ENCODE data around the gene HAP1. TPM values are rescaled to one million over a fixed set of nuclear protein-coding genes. Genes with fewer than 3 reads are reported as not detected.

HAP1 gene
- total and polyA plus RNA-seq, 2 donors (not counting 1 experiment from before 2014, with no cell fraction given): 0.02 to 0.17 TPM

DNA sequence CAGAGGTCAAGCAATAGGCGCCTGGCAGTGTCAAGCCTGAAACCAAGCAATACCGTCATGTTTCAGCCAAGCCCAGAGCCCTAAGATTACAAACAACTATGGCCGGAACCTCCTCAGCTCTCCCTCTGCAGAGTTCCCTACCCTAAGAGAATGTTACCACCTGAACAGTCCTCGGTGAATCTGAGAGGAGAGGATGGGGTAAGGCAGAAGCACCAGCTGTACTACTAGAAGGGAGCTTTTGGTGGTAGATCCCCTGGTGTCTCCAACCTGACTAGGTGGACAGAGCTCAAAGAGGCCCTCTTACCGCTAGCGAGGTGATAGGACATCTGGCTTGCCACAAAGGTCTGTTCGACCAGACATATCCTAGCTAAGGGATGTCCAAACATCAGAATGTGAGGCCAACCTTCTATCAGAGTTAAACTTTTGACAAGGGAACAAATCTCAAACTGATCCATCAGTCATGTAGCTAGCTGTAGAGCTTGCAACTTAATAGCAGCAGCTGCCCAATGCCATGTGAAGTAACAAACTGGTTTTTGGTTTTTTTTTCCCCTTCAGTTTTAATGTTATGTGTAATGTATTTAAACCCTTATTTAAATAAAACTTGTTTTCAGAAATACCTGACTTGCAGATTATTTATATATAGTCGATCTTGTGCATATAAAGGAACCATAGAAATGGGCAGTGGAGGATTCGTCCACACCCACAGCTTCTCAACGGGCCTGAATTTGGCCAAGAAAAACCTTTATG is 43.2 kb downstream of the HAP1 start:
- DNase-seq (ENCODE audit: low read depth in 2 of 2): no peak
- H3K9ac ChIP-seq (ENCODE audit: insufficient read depth, low read length): peak overlapping the region; percentile 47
- peaks cover 9% of the 10 kb centered on the region for H4K20me1 ChIP-seq (ENCODE audit: control insufficient read depth, extremely low read depth, insufficient read depth, low read length)

DNA sequence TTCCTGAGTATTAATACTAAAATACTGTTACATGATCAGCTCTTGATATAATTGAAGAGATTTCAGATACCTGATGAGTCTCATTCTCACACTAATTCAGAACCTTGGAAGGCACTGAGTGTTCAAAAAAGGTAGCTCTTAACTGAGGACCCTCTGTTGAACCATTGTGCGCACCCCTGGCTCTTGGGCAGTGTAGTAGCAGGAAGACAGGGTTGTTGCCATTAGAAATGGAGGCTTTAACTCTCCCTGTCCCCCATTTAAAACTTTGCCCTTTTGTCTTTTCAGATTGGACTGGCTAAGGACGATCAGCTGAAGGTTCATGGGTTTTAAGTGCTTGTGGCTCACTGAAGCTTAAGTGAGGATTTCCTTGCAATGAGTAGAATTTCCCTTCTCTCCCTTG is 43.9 kb downstream of the HAP1 start:
- H3K4me3 ChIP-seq (replicated peaks in 1 of 4; ENCODE audit: control extremely low read depth in 1 of 4, insufficient read depth in 1 of 4, low read depth in 3 of 4, low read length in 4 of 4): peak overlapping the region; percentile 65 to 95 (median 85)
- DNase-seq (ENCODE audit: low read depth in 2 of 2): no peak
- TF ChIP-seq EZH2 (IDR thresholded peaks at IDR 0.05; ENCODE audit: low read length, missing control alignments): no peak
- TF ChIP-seq, protein P1, sequence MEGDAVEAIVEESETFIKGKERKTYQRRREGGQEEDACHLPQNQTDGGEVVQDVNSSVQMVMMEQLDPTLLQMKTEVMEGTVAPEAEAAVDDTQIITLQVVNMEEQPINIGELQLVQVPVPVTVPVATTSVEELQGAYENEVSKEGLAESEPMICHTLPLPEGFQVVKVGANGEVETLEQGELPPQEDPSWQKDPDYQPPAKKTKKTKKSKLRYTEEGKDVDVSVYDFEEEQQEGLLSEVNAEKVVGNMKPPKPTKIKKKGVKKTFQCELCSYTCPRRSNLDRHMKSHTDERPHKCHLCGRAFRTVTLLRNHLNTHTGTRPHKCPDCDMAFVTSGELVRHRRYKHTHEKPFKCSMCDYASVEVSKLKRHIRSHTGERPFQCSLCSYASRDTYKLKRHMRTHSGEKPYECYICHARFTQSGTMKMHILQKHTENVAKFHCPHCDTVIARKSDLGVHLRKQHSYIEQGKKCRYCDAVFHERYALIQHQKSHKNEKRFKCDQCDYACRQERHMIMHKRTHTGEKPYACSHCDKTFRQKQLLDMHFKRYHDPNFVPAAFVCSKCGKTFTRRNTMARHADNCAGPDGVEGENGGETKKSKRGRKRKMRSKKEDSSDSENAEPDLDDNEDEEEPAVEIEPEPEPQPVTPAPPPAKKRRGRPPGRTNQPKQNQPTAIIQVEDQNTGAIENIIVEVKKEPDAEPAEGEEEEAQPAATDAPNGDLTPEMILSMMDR (conservative IDR thresholded peaks at IDR 0.05 in 1 of 2, IDR thresholded peaks at IDR 0.05 in 1 of 2; ENCODE audit: low read depth in 1 of 2, low read length in 2 of 2): no peak
- H3K9me3 ChIP-seq (ENCODE audit: control insufficient read depth, insufficient read depth, low read depth, low read length): no peaks in the 10 kb centered on the region
- H4K20me1 ChIP-seq (ENCODE audit: control insufficient read depth, extremely low read depth, insufficient read depth, low read length): peaks cover 9% of the 10 kb centered on the region
- peak overlapping the region; percentile 100 for H3K4me2 ChIP-seq (ENCODE audit: extremely low read depth, insufficient read depth, low read length)
- H3K27me3 ChIP-seq (ENCODE audit: control insufficient read depth, insufficient read depth, low read length): no peaks in the 10 kb centered on the region
- H3K79me2 ChIP-seq (ENCODE audit: control insufficient read depth, insufficient read depth, low read length): peaks cover 24% of the 10 kb centered on the region
- H3K9ac ChIP-seq (ENCODE audit: insufficient read depth, low read length): peak overlapping the region; percentile 100
- H3K4me1 ChIP-seq (ENCODE audit: control insufficient read depth, extremely low read depth, insufficient read depth, low read length): peaks cover 8% of the 10 kb centered on the region
- H2AFZ ChIP-seq (ENCODE audit: low read length): no peak overlapping the region
- peaks cover 27% of the 10 kb centered on the region for H3K36me3 ChIP-seq (ENCODE audit: control insufficient read depth, insufficient read depth, low read length)
- H3K27ac ChIP-seq (ENCODE audit: insufficient read depth, low read length): peak overlapping the region; percentile 100

More for the DNA sequence above, 43.2 kb downstream of the HAP1 start:
- Histone ChIP-seq H3K79me2 (ENCODE audit: control insufficient read depth, insufficient read depth, low read length) (peaks cover 24% of the 10 kb centered on the region), H2AFZ (ENCODE audit: low read length) (no peak overlapping the region), H3K27ac (ENCODE audit: insufficient read depth, low read length) (peak overlapping the region; percentile 100), H3K4me1 (ENCODE audit: control insufficient read depth, extremely low read depth, insufficient read depth, low read length) (peaks cover 9% of the 10 kb centered on the region), H3K4me2 (ENCODE audit: extremely low read depth, insufficient read depth, low read length) (peak overlapping the region; percentile 71), H3K36me3 (ENCODE audit: control insufficient read depth, insufficient read depth, low read length) (peaks cover 27% of the 10 kb centered on the region), H3K27me3 (ENCODE audit: control insufficient read depth, insufficient read depth, low read length) (no peaks in the 10 kb centered on the region), H3K9me3 (ENCODE audit: control insufficient read depth, insufficient read depth, low read depth, low read length) (no peaks in the 10 kb centered on the region), H3K4me3 (replicated peaks in 1 of 4; ENCODE audit: control extremely low read depth in 1 of 4, insufficient read depth in 1 of 4, low read depth in 3 of 4, low read length in 4 of 4) (peak overlapping the region; percentile 28 to 95 (median 85))
- TF ChIP-seq, protein P1 (conservative IDR thresholded peaks at IDR 0.05 in 1 of 2, IDR thresholded peaks at IDR 0.05 in 1 of 2; ENCODE audit: low read depth in 1 of 2, low read length in 2 of 2): no peak
- no peak for TF ChIP-seq EZH2 (IDR thresholded peaks at IDR 0.05; ENCODE audit: low read length, missing control alignments)

DNA sequence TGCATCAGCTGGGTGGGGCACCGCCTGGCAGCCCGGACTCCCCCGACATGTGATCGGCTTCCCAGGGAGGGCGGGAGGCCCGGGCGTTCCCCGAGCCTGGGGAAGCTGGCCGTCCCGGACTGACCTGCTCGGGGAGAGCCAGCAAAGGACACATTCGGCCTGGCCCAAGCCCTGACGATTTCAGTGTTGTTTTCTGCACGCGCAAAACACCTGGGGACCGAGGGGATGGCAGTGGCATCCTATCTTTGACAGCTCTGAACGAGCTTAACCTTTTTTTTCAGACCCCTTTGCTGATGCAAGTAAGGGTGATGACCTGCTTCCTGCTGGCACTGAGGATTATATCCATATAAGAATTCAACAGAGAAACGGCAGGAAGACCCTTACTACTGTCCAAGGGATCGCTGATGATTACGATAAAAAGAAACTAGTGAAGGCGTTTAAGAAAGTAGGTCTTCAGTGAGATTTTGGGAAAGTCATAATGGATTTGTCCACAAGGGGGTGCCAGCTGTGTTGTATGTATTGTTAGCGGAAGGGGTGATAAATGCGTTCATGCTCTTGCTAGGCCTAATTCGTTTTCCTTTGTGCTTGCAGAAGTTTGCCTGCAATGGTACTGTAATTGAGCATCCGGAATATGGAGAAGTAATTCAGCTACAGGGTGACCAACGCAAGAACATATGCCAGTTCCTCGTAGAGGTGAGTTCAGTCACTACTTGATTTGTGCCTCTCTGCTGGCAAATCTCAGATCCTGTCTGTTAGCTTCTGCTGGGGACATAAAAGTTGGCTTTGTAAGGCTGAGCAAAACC is 44.7 kb downstream of the HAP1 start:
- peaks cover 24% of the 10 kb centered on the region for H3K79me2 ChIP-seq (ENCODE audit: control insufficient read depth, insufficient read depth, low read length)
- TF ChIP-seq, protein P1 (conservative IDR thresholded peaks at IDR 0.05 in 1 of 2, IDR thresholded peaks at IDR 0.05 in 1 of 2; ENCODE audit: low read depth in 1 of 2, low read length in 2 of 2): peak; percentile 63 to 71
- TF ChIP-seq EZH2 (IDR thresholded peaks at IDR 0.05; ENCODE audit: low read length, missing control alignments): no peak
- peaks cover 9% of the 10 kb centered on the region for H4K20me1 ChIP-seq (ENCODE audit: control insufficient read depth, extremely low read depth, insufficient read depth, low read length)
- H2AFZ ChIP-seq (ENCODE audit: low read length): no peak overlapping the region
- H3K9me3 ChIP-seq (ENCODE audit: control insufficient read depth, insufficient read depth, low read depth, low read length): no peaks in the 10 kb centered on the region
- H3K4me2 ChIP-seq (ENCODE audit: extremely low read depth, insufficient read depth, low read length): peak overlapping the region; percentile 100
- H3K4me3 ChIP-seq (replicated peaks in 1 of 4; ENCODE audit: control extremely low read depth in 1 of 4, insufficient read depth in 1 of 4, low read depth in 3 of 4, low read length in 4 of 4): peak overlapping the region; percentile 65 to 95 (median 85)
- H3K27me3 ChIP-seq (ENCODE audit: control insufficient read depth, insufficient read depth, low read length): no peaks in the 10 kb centered on the region
- H3K9ac ChIP-seq (ENCODE audit: insufficient read depth, low read length): peak overlapping the region; percentile 100
- H3K4me1 ChIP-seq (ENCODE audit: control insufficient read depth, extremely low read depth, insufficient read depth, low read length): peaks cover 8% of the 10 kb centered on the region
- H3K36me3 ChIP-seq (ENCODE audit: control insufficient read depth, insufficient read depth, low read length): peaks cover 27% of the 10 kb centered on the region
- DNase-seq (ENCODE audit: low read depth in 2 of 2): peak; percentile 59 to 82
- peak overlapping the region; percentile 100 for H3K27ac ChIP-seq (ENCODE audit: insufficient read depth, low read length)

Data from fibroblast of lung (primary cell).